Tibial nerve (tissue), 4 donors: ENCODE data around the gene ZCCHC8. TPM values are rescaled to one million over a fixed set of nuclear protein-coding genes. Genes with fewer than 3 reads are reported as not detected.
"Not testable (repeated sequence)": the region's sequence is repeated elsewhere in the genome, so short reads cannot be mapped to it uniquely, and the experiment has no call there.

Experiments used
- DNase-seq, 2 donors: peaks; one replicate each; pipeline ENCODE4 v3.0.0-alpha.2; 2019; ENCODE audit warnings: low spot score in 2 of 2
- H3K27ac ChIP-seq, 4 donors: fragments of 200-600 bp; sonication (generic) in 3 of 4; one replicate each; pipeline ENCODE4 v1.5.1; 2017 to 2019; ENCODE audit warnings: mild to moderate bottlenecking in 1 of 4
- H3K27me3 ChIP-seq, 2 donors: fragments of 200-600 bp; sonication (generic) in 1 of 2; one replicate each; pipeline versions ENCODE4 v1.5.1 to v1.6.0; 2017 to 2019
- H3K36me3 ChIP-seq, 3 donors: fragments of 200-600 bp; sonication (generic); one replicate each; pipeline ENCODE4 v1.5.1; 2018 to 2019
- H3K4me1 ChIP-seq, 4 donors: fragments of 200-600 bp; sonication (generic) in 3 of 4; one replicate each; pipeline ENCODE4 v1.5.1; 2017 to 2019
- H3K4me3 ChIP-seq, 4 donors: fragments of 200-600 bp; sonication (generic) in 3 of 4; one replicate each; pipeline ENCODE4 v1.5.1; 2017 to 2019; ENCODE audit warnings: mild to moderate bottlenecking in 1 of 4, moderate library complexity in 1 of 4
- H3K9me3 ChIP-seq, 4 donors: fragments of 200-600 bp; sonication (generic) in 3 of 4; one replicate each; pipeline ENCODE4 v1.5.1; 2017 to 2019
- CTCF ChIP-seq, 5 experiments: fragments of 200-600 bp in 3 of 5; fragments of 450-650 bp in 2 of 5; sonication (generic) in 3 of 5; IDR thresholded peaks; one replicate each; pipeline ENCODE4 v1.5.1; 2016 to 2019; ENCODE audit warnings: antibody characterized with exemption in 5 of 5, mild to moderate bottlenecking in 3 of 5, moderate library complexity in 2 of 5
- EP300 ChIP-seq, 2 donors: sonication (generic); formaldehyde crosslinking; IDR thresholded peaks; one replicate each; pipeline ENCODE4 v1.6.1; 2017; ENCODE audit warnings: antibody characterized with exemption in 2 of 2, mild to moderate bottlenecking in 1 of 2
- POLR2A ChIP-seq, 2 donors: fragments of 450-650 bp; IDR thresholded peaks; one replicate each; pipeline ENCODE4 v1.6.1; 2017; ENCODE audit warnings: antibody characterized with exemption in 2 of 2, mild to moderate bottlenecking in 2 of 2, moderate library complexity in 2 of 2
- WGBS, 2 donors: methylation state at CpG; one replicate each; pipeline ENCODE4 v1.1.5; 2018; 5-methylcytosine and 5-hydroxymethylcytosine counted together
- total RNA-seq, 4 donors: library from RNA; depleted of rRNA; stranded (reverse); fragments of >200 nt; gene quantifications; one replicate each; pipeline ENCODE4 v1.1.0, GENCODE V29; 2016

The ZCCHC8 gene
- total RNA-seq, 4 donors from 2014 or later, result 22.2 to 32.6 (median 27.4) TPM

DNA sequence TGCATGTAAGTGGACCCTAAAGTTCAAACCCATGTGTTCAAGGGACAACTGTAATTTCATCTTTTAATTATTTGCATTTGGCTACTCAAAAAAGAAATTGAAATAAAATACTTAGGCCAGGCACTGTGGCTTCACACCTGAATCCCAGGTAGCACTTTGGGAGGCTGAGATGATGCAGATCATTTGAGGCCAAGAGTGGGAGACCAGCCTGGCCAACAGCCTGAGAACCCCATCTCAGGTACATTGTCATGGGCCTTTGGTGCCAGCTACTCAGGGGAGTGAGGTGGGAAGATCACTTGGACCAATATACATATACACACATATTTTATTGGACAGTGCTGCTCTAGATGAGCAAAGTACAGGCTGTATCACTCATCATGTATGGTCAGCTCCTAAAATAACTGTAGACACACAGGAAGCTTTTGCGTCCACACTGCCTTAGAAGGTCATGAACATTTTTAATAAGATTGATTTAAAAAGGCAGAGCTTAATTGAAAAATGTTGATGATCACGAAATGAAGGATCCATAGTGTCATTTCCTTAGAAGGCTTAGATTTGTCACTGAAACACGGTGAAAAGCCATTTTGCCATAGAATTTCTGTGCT, 2.5 kb upstream of the ZCCHC8 start:
- Histone ChIP-seq H3K27me3 (no peaks in the 10 kb centered on the region), H3K4me1 (peaks cover 0 to 24% (median 12%) of the 10 kb centered on the region in 4 donors), H3K4me3 (no peak overlapping the region), H3K9me3 (no peaks in the 10 kb centered on the region), H3K27ac (no peak overlapping the region), H3K36me3 (peaks cover 0 to 55% (median 31%) of the 10 kb centered on the region in 3 donors)
- no peak for TF ChIP-seq CTCF (IDR thresholded peaks at IDR 0.05)
- no peak for TF ChIP-seq EP300 (IDR thresholded peaks at IDR 0.05)
- no peak for TF ChIP-seq POLR2A (IDR thresholded peaks at IDR 0.05)
- no peak for DNase-seq
- WGBS, 2 donors, result 82 to 85% methylated on average over 3 of the region's 3 CpGs

DNA sequence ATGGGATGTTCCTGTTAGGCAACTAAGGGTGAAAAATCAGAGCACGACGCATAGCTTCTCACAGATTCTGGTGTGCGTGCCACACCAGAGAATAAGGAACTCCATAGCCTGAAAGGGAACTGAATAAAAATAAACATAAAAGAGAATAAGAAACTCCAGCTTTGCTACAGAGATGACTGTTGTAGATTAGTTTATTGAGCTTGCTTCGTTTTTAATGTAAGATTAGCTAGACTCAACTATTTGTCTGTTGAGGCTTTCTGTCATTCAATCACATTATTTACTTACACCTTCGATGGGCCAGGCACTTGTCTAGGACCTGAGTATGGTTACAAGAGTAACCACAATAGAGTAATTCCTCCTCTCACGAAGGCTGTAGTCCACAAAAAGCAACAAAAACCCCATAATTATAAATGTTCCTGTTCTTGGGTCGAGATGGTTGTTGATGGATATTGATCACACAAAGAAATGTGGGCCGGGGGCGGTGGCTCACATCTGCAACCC, 807 bp upstream of the ZCCHC8 start:
- Histone ChIP-seq H3K36me3 (peaks cover 0 to 46% (median 16%) of the 10 kb centered on the region in 3 donors), H3K4me1 (peaks cover 0 to 37% (median 15%) of the 10 kb centered on the region in 4 donors), H3K27ac (peak overlapping the region; percentile 91 to 99 (median 97)), H3K4me3 (peak overlapping the region; percentile 35 to 93 (median 78)), H3K9me3 (no peaks in the 10 kb centered on the region), H3K27me3 (no peaks in the 10 kb centered on the region)
- no peak for DNase-seq
- TF ChIP-seq EP300 (IDR thresholded peaks at IDR 0.05), result no peak
- TF ChIP-seq POLR2A (IDR thresholded peaks at IDR 0.05), result no peak
- no peak for TF ChIP-seq CTCF (IDR thresholded peaks at IDR 0.05)
- WGBS, 2 donors, result 75 to 77% methylated on average over 9 of the region's 9 CpGs

GRCh38 chr12:122499991-122500684, 594 bp downstream of the ZCCHC8 start:
- Histone ChIP-seq H3K9me3 (no peaks in the 10 kb centered on the region), H3K4me1 (peaks cover 0 to 41% (median 15%) of the 10 kb centered on the region in 4 donors), H3K27ac (peak overlapping the region; percentile 91 to 99 (median 97)), H3K27me3 (no peaks in the 10 kb centered on the region), H3K36me3 (peaks cover 0 to 42% (median 4%) of the 10 kb centered on the region in 3 donors), H3K4me3 (peak overlapping the region; percentile 75 to 93 (median 84))
- peak in 1 of 2 donors; percentile 53 for DNase-seq
- 1% methylated on average over 39 to 45 of the region's 47 CpGs for WGBS, 2 donors
- TF ChIP-seq POLR2A (IDR thresholded peaks at IDR 0.05), result no peak

GRCh38 chr12:122495258-122495657, 5.5 kb downstream of the ZCCHC8 start:
- TF ChIP-seq EP300 (IDR thresholded peaks at IDR 0.05) (no peak), POLR2A (IDR thresholded peaks at IDR 0.05) (no peak), CTCF (IDR thresholded peaks at IDR 0.05) (no peak)
- H3K27me3 ChIP-seq, result no peaks in the 10 kb centered on the region
- H3K27ac ChIP-seq, result no peak overlapping the region
- H3K4me3 ChIP-seq, result no peak overlapping the region
- 90 to 93% methylated on average over 7 of the region's 7 CpGs for WGBS, 2 donors
- no peaks in the 10 kb centered on the region for H3K9me3 ChIP-seq
- peaks cover 0 to 61% (median 0%) of the 10 kb centered on the region in 3 donors for H3K36me3 ChIP-seq
- no peak for DNase-seq
- H3K4me1 ChIP-seq, result peaks cover 0 to 37% (median 15%) of the 10 kb centered on the region in 4 donors

DNA sequence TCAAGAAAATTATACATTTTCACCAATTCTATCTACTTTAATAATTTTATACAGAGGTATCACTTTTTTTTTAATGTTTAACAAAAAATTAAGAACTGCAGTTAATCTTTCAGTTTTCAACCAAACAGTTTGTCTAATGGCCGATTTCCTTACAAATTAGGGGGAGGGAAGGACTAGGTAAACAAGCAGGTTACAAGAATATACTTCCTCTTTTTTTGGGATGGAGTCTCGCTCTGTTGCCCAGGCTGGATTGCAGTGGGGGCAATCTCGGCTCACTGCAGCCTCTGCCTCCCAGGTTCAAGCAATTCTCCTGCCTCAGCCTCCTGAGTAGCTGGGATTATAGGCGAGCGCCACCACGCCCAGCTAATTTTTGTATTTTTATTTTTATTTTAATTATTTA, 7.5 kb downstream of the ZCCHC8 start:
- not testable (repeated sequence) for H3K27ac ChIP-seq, DNase-seq, H3K9me3 ChIP-seq, H3K27me3 ChIP-seq, H3K4me3 ChIP-seq
- 76 to 84% methylated on average over 6 of the region's 6 CpGs for WGBS, 2 donors
- H3K4me1 ChIP-seq, result peaks cover 0 to 23% (median 4%) of the 10 kb centered on the region in 4 donors
- peaks cover 0 to 79% (median 5%) of the 10 kb centered on the region in 3 donors for H3K36me3 ChIP-seq

DNA sequence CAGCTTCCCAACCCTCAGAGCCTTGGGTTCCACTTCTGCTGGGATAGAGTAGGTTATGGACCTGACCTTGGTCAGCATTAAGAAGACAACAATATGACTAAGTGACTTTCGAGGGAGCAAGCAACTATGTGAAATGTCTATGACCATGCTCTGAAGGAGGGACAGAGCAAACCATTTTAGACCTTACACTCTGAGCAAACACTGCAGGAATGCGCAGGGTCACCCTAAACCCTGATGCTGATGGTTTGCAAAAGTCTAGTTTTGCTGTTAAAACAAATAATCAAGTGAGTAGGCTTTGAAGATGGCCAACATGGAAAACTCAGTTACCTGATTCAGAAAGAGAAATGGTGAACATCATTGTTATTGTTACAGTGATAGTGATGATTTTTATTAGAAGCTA, 8.7 kb downstream of the ZCCHC8 start:
- Histone ChIP-seq H3K4me3 (no peak overlapping the region), H3K27ac (no peak overlapping the region), H3K4me1 (peaks cover 0 to 10% (median 0%) of the 10 kb centered on the region in 4 donors), H3K36me3 (peaks cover 0 to 85% (median 16%) of the 10 kb centered on the region in 3 donors), H3K27me3 (no peaks in the 10 kb centered on the region), H3K9me3 (no peaks in the 10 kb centered on the region)
- no peak for TF ChIP-seq POLR2A (IDR thresholded peaks at IDR 0.05)
- no peak for TF ChIP-seq CTCF (IDR thresholded peaks at IDR 0.05)
- no peak for TF ChIP-seq EP300 (IDR thresholded peaks at IDR 0.05)
- DNase-seq, result no peak
- WGBS, 2 donors, result 93 to 96% methylated on average over 2 of the region's 2 CpGs
